HCT116 (cell line): ENCODE results near the gene ADGRG6. TPM values are rescaled to one million over a fixed set of nuclear protein-coding genes. Genes with fewer than 3 reads are reported as not detected.

Experiments used
- ATAC-seq: fragments of 200-7000 bp; cut with Tn5 transposase; 2 replicates; pipeline ENCODE4 v1.9.1; 2020; ENCODE audit warnings: mild to moderate bottlenecking, moderate library complexity
- BruUV-seq: library from RNA; stranded (reverse); fragments of 400-500 nt; replicated peaks from 2 replicates; lab custom pipeline; 2021; lab: Mats Ljungman, UMichigan
- CTCF ChIA-PET: fragments of 300-600 bp; sonication (Branson Sonifier 250); formaldehyde crosslinking; loops from one replicate; lab custom pipeline; 2021; ENCODE audit warnings: antibody characterized with exemption; lab: Charles Lee
- POLR2A ChIA-PET: fragments of 300-600, 350-600 bp; sonication (Branson Sonifier 250); formaldehyde crosslinking; loops from one replicate; lab custom pipeline; 2021; ENCODE audit warnings: antibody characterized with exemption; lab: Charles Lee
- RAD21 ChIA-PET, 2 experiments: fragments of 300-600 bp; sonication (Branson Sonifier 250); formaldehyde crosslinking; loops; one replicate each; lab custom pipeline; 2023; ENCODE audit warnings: low total read pairs in 2 of 2; ENCODE audit not compliant: uncharacterized antibody in 2 of 2, unreplicated experiment in 2 of 2, low non-redundant PET in 1 of 2; lab: Charles Lee
- DNase-seq: peaks from one replicate; pipeline ENCODE4 v3.0.0-alpha.2; 2010; ENCODE audit warnings: low read depth, low spot score
- H2AFZ ChIP-seq: fragments of 200-600 bp; shearing (Covaris generic), sonication (generic); 2 replicates; pipeline ENCODE4 v1.6.1; 2017; ENCODE audit warnings: low read depth, mixed run types, mixed read lengths, antibody characterized with exemption, low read length; ENCODE audit not compliant: poor library complexity, severe bottlenecking
- H3K27ac ChIP-seq: 2 replicates; pipeline ENCODE4 v1.5.1; 2012; ENCODE audit warnings: low read depth, low read length
- H3K27me3 ChIP-seq: fragments of 200-600 bp; sonication (generic); 2 replicates; pipeline ENCODE4 v1.6.1; 2016; ENCODE audit warnings: mixed run types, low read length, mixed read lengths; ENCODE audit not compliant: insufficient read depth
- H3K36me3 ChIP-seq, 2 experiments: fragments of 200-500 bp in 1 of 2; fragments of 200-600 bp in 1 of 2; sonication (Bioruptor generic) in 1 of 2; sonication (generic) in 1 of 2; 2 replicates each; pipeline versions ENCODE4 v1.5.1 to v1.6.1; 2014 to 2016; ENCODE audit warnings: low read length in 2 of 2, inconsistent platforms in 1 of 2, mixed read lengths in 1 of 2, mixed run types in 1 of 2; ENCODE audit not compliant: insufficient read depth in 2 of 2, control insufficient read depth in 1 of 2
- H3K4me1 ChIP-seq, 2 experiments: fragments of 200-600 bp in 1 of 2; sonication (generic) in 1 of 2; 2 replicates each; pipeline versions ENCODE4 v1.5.1 to v1.6.1; 2012 to 2017; ENCODE audit warnings: low read length in 2 of 2, inconsistent platforms in 1 of 2, mild to moderate bottlenecking in 1 of 2, mixed read lengths in 1 of 2, mixed run types in 1 of 2, moderate library complexity in 1 of 2; ENCODE audit not compliant: insufficient read depth in 2 of 2, control insufficient read depth in 1 of 2
- H3K4me2 ChIP-seq: fragments of 200-600 bp; sonication (generic); 2 replicates; pipeline ENCODE4 v1.6.1; 2017; ENCODE audit warnings: mixed run types, low read length, mixed read lengths
- H3K4me3 ChIP-seq, 2 experiments: fragments of 200-600 bp in 1 of 2; sonication (generic) in 1 of 2; replicated peaks in 1 of 2; 2 replicates each; pipeline ENCODE4 v1.5.1; 2011 to 2016; ENCODE audit warnings: low read length in 2 of 2, control low read depth in 1 of 2, low read depth in 1 of 2, mild to moderate bottlenecking in 1 of 2, mixed read lengths in 1 of 2, mixed run types in 1 of 2
- H3K79me2 ChIP-seq: fragments of 200-600 bp; sonication (generic); 2 replicates; pipeline ENCODE4 v1.6.1; 2017; ENCODE audit warnings: mild to moderate bottlenecking, mixed run types, low read length, moderate library complexity, mixed read lengths; ENCODE audit not compliant: insufficient read depth
- H3K9ac ChIP-seq: fragments of 200-600 bp; sonication (generic); 2 replicates; pipeline ENCODE4 v1.6.1; 2016; ENCODE audit warnings: low read length, mixed read lengths
- H3K9me2 ChIP-seq: fragments of 200-600 bp; sonication (generic), shearing (Covaris generic); 2 replicates; pipeline ENCODE4 v1.6.1; 2017; ENCODE audit warnings: mixed run types, mild to moderate bottlenecking, moderate library complexity; ENCODE audit not compliant: insufficient read depth
- H3K9me3 ChIP-seq, 2 experiments: fragments of 200-500 bp in 1 of 2; fragments of 200-600 bp in 1 of 2; sonication (Bioruptor generic) in 1 of 2; sonication (generic) in 1 of 2; 2 replicates each; pipeline ENCODE4 v1.6.1; 2014 to 2017; ENCODE audit warnings: low read length in 2 of 2, mixed read lengths in 2 of 2, inconsistent platforms in 1 of 2, low read depth in 1 of 2, mild to moderate bottlenecking in 1 of 2, mixed run types in 1 of 2, moderate library complexity in 1 of 2; ENCODE audit not compliant: control insufficient read depth in 1 of 2, insufficient read depth in 1 of 2
- H4K20me1 ChIP-seq: fragments of 200-600 bp; sonication (generic), shearing (Covaris generic); 2 replicates; pipeline ENCODE4 v1.6.1; 2017; ENCODE audit warnings: mixed run types, mild to moderate bottlenecking, moderate library complexity; ENCODE audit not compliant: insufficient read depth
- CEBPB ChIP-seq: IDR thresholded peaks from 2 replicates; pipeline ENCODE4 v1.6.1; 2012; ENCODE audit warnings: low read depth
- FOSL1 ChIP-seq: IDR thresholded peaks from 2 replicates; pipeline ENCODE4 v1.6.1; 2012; ENCODE audit warnings: low read depth
- POLR2A ChIP-seq: IDR thresholded peaks from 2 replicates; pipeline ENCODE4 v1.7.0; 2011; ENCODE audit warnings: borderline replicate concordance; ENCODE audit not compliant: insufficient read depth, insufficient read length; ENCODE audit errors: extremely low read depth
- POLR2AphosphoS5 ChIP-seq: IDR thresholded peaks from 2 replicates; pipeline ENCODE4 v1.6.1; 2011; ENCODE audit warnings: mild to moderate bottlenecking, low read depth, low read length, moderate library complexity
- RAD21 ChIP-seq: IDR thresholded peaks from 2 replicates; pipeline ENCODE4 v1.6.1; 2012; ENCODE audit warnings: low read depth, mild to moderate bottlenecking
- intact Hi-C: fragments of 100-400 bp; cut with micrococcal nuclease; formaldehyde crosslinking; loops from 2 replicates; pipeline ENCODE4 v1.10.0; 2022
- total RNA-seq: library from RNA; stranded (reverse); gene quantifications from one replicate; pipeline ENCODE4 v1.2.1, GENCODE V29; 2021; ENCODE audit not compliant: unreplicated experiment
- TF ChIP-seq, protein P1 (sequence below), 3 experiments: fragments of 200-600 bp in 1 of 3; sonication (generic) in 1 of 3; IDR thresholded peaks in 2 of 3; conservative IDR thresholded peaks in 1 of 3; 2 replicates each; pipeline ENCODE4 v1.5.1; 2012 to 2017; ENCODE audit warnings: low read depth in 2 of 3, low read length in 2 of 3, antibody characterized with exemption in 1 of 3, borderline replicate concordance in 1 of 3, control low read depth in 1 of 3, mild to moderate bottlenecking in 1 of 3, mixed read lengths in 1 of 3, mixed run types in 1 of 3, moderate library complexity in 1 of 3; ENCODE audit not compliant: insufficient read depth in 1 of 3

ADGRG6 gene
- total RNA-seq, 1 experiment from 2014 or later: 67.9 TPM

DNA sequence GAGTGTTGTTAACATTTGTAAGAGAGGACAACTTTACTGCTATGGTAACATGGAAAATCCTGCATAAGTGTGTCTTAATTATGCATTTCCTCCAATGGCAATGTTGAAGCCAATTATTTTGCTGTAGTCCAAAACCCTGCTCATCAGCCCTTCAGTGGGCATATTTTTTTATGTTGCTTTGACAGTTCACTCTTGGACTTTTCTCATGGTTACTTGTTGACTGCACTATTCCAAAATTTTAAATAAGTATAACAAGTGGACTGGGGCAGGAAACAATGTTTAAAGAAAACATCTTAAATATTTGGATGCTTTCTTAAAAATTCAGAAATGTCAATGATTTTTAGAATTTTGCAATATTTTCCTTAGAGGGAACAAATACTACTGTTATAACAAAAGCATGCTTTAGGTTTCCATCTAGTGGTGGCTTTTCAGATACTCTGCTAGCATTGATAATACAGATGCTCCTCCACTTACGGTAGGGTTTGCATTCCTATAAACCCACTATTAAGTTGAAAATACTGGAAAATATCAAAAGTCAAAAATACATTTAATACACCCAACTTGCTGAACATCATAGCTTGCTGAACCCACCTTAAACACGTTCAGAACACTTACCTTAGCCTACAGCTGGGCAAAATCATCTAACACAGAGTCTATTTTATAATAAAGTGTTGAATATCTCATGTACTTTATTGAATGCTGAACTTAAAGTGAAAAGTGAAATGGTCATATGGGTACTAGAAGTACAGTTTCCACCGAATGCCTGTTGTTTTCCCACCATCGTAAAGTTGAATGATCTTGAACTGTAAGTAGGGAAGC is 86.4 kb downstream of the ADGRG6 start:
- H3K27ac ChIP-seq: peak overlapping the region; percentile 10; the same call in 1 of the 2 replicates
- POLR2A ChIA-PET: no interaction called here
- no peaks in the 10 kb centered on the region for H3K27me3 ChIP-seq
- no peaks in the 10 kb centered on the region; the same call in 1 of the 2 replicates for H3K79me2 ChIP-seq
- no peaks in the 10 kb centered on the region for H3K9me2 ChIP-seq
- CTCF ChIA-PET: interaction anchor here (0.6 to 1.5 kb wide), 6 partner anchors 8 to 233 kb away, joined by 3 to 5 read pairs (median 4); no protein-coding TSS in a partner anchor
- H3K4me3 ChIP-seq: no peak overlapping the region
- BruUV-seq: no TSS peak
- no peak overlapping the region for H2AFZ ChIP-seq
- no peak for TF ChIP-seq FOSL1
- TF ChIP-seq RAD21: peak; percentile 81
- no peak for TF ChIP-seq POLR2AphosphoS5
- no peak for TF ChIP-seq POLR2A
- TF ChIP-seq CEBPB: 0 out of 2 replicates have a peak, but pooled peaks have one; percentile 15
- TF ChIP-seq, protein P1, sequence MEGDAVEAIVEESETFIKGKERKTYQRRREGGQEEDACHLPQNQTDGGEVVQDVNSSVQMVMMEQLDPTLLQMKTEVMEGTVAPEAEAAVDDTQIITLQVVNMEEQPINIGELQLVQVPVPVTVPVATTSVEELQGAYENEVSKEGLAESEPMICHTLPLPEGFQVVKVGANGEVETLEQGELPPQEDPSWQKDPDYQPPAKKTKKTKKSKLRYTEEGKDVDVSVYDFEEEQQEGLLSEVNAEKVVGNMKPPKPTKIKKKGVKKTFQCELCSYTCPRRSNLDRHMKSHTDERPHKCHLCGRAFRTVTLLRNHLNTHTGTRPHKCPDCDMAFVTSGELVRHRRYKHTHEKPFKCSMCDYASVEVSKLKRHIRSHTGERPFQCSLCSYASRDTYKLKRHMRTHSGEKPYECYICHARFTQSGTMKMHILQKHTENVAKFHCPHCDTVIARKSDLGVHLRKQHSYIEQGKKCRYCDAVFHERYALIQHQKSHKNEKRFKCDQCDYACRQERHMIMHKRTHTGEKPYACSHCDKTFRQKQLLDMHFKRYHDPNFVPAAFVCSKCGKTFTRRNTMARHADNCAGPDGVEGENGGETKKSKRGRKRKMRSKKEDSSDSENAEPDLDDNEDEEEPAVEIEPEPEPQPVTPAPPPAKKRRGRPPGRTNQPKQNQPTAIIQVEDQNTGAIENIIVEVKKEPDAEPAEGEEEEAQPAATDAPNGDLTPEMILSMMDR (IDR thresholded peaks at IDR 0.05 in 2 of 3, conservative IDR thresholded peaks at IDR 0.05 in 1 of 3; ENCODE audit: borderline replicate concordance in 1 of 3, insufficient read depth in 1 of 3, low read depth in 2 of 3, low read length in 2 of 3): peak; percentile 56 to 72 (median 64); a peak in 5 of 6 replicates
- no peak overlapping the region for H3K4me2 ChIP-seq
- no peaks in the 10 kb centered on the region for H3K9me3 ChIP-seq
- peaks cover 3 to 4% of the 10 kb centered on the region in 2 experiments; a peak in 2 of 4 replicates for H3K36me3 ChIP-seq
- H3K4me1 ChIP-seq: peaks cover 0 to 4% of the 10 kb centered on the region in 2 experiments; a peak in 1 of 4 replicates
- H3K9ac ChIP-seq: no peak overlapping the region
- RAD21 ChIA-PET: no interaction called here
- intact Hi-C loops: loop anchor here (1.0 to 2.0 kb wide), 2 partner anchors 232 to 241 kb away; partner anchors contain the start of genes NMBR and VTA1
- peaks cover 4% of the 10 kb centered on the region; the same call in 1 of the 2 replicates for H4K20me1 ChIP-seq
- ATAC-seq: peak; percentile 83
- no peak for DNase-seq
